GM04503 (cell line): Measurements from ENCODE around the gene STAG2.
A peak's percentile ranks its signal among the peaks of the same experiment; 100 is the strongest.

ENCODE experiments used
- DNase-seq: peaks from one replicate; pipeline ENCODE4 v3.0.0-alpha.2; 2012; ENCODE audit warnings: low read depth

Gene STAG2

DNA sequence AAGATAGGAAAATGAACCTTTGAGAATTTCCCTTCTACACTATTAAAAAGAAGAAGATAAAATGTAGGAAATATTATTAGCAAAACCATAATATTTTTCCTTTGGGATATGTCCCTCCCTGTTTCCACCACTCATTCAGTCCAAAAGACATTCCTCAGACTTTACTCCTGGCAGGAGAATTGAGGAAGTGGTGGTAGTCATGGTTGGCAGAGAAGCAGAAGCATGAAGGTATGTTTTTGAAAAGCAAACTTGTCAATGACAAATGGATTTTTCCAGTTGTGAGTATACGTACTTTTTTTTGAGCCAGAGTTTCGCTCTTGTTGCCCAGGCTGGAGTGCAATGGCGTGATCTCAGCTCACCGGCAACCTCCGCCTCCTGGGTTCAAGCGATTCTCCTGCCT, 13.7 kb downstream of the STAG2 start:
- no peak for DNase-seq

DNA sequence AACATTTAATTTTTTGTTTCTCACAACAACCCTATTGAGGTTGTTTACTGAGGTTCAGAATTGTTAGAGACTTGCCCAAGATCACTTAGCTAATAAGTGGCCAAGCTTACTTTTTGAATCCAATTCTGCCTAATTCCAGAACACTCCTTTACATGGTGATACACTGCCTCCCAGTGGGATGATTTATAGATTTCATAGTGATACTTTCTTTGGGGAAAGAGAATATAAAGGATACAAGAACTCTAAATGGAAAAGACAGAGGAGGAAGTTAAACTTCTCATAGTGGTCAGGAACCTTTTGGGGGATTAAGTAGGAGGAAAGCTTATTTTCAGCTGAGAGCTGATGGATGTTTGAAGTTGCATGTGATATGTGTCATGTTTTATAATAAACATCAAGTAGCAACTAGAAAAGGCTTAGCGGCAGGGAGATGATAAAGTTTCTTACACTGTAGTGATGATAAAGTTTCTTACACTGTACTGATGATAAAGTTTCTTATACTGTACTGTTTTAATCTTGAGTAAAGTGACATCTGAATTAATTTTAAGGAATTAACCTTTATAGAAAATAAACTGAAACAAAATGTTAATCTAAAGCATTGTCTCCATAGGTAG, 15.3 kb downstream of the STAG2 start:
- DNase-seq = no peak

DNA sequence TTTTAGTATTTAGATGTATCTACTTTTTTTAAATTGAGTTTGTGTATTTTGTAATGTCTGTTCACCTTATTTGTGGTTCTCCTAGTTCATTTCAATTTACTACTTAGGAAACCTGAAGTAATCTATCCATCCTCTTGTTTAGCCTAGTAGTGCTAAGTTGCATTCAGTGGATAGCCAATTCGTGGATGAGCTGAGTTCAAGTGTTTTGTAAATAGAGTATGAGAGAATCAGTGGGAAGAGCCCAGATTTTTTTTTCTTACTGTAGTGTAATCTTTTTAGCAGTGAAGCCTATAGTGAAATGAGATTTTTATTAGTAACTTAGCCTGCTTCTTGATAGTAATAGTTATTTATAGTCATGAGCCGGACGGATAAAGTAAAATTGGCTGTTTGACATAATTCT, 21.7 kb downstream of the STAG2 start:
- DNase-seq = no peak

DNA sequence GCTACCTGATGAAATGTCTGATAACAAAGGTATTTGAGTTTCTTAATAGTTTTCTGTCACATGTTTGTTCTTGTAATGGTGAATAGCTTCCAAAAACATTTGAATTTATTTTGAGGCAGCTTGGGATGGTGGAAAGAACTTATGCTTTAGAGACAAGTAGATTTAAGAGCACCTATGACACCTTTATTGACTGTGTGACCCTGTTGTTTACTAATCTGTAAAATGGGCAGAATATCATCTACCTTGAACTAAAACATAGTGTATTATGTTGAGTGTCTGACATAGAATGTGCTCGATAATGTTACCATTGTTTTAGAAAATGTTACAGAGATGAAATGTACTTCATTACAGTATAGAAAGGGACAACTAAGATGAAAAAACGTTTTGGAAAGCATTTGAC, 24.9 kb downstream of the STAG2 start:
- DNase-seq = no peak

DNA sequence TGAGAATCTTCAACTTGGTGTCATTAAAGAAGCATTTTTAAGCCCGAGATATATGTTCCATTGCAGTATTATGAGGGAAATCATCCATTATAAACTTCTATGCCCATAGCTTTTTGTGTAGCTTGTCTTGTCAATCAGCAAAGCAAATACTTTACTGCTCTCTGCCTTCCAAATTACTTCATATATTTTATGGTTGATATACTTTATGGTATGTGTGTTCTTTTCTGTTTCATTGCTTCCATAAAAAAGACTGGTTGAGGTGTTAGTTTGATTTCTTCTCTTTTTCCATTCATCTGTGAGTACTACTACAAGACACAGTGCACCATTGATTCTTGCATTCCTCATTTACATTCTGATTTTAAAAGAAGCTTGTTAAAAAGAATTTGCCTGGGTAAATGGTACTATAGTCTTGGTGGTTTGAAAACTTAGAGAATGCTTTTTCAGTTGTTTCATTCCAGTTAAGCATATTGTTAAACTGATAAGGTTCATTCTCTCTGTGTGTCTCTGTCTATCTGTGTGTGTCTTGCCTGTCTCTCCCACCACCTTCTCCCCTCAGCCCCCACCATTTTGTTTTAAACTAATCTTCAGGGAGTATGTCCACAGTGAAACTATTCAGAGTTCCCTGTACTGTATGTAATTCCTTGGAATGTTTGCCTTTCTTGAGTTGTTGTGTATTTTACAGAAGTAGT, 27.1 kb downstream of the STAG2 start:
- DNase-seq = no peak

DNA sequence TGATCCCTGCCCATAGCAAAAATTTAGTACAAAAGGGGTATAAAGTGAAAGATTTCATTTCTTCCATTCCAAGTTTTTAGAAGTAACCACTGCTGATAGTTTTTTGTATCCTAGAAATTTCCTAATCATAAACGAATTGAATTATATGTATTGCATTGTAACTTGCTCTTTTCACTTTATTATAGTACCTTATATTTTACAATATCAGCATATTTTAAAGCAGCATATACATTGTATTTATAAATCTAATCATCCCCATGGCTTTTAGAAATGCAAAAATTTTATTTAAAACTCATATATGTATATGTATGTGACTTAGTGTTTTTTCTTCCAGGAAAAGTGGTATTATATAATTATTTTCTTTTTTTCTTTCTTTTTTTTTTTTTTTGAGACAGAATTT, 27.7 kb downstream of the STAG2 start:
- no peak for DNase-seq

DNA sequence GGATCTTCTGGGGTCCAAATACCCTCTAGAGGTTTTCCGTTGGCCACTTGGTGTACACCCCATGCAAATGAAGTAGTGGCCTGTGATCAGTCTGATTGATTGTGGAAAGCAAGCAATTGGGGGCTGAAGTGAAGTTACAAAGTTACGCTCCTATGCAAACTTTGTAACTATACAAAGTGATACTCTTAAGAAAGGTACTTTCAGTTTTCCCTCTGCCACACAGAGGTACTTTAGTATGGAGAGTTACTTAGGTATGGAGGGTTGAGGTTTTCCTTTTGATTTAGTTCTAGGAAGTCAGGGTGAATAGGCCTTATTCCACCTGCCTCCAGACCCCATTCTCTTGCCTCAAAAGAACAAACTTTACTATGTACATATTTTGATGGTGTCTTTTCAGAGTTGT, 28.7 kb downstream of the STAG2 start:
- no peak for DNase-seq

DNA sequence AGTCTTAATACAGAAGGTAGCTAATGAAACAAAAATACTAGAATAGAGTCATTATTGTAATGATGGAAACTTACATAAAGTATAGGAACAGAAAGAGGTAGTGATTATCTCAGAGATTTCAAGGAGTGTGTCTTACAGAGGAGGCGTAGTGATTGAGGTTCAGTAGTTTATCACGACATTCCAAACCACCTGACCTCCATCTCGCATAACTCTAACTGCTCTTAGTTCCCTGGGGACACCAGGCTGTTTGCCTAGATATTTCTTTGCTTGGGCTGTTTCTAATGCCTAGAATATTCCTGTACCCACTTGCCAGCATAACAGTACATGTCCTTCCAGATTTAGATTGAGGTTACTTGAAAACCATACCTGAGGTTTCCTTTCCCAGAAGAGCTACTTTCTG, 29.1 kb downstream of the STAG2 start:
- DNase-seq = no peak

DNA sequence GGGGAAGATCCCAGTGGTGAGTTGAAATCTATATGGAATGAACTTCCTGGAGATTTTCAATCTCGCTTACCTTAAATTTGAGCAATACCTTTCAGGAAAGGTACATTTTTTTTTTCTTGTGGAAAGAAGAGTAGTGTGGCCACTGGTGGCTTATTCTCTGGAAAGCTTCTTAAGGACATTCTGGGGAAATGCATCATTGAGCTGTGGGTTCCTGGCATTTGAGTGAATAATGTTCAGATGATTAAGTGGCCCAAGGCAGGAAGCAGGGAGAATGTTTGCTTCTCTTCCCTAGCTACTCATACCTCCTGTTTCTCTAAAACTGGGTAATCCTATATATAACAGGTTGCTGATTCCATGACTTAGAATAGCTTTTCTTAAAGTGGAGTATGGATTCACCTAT, 31.8 kb downstream of the STAG2 start:
- DNase-seq = peak; percentile 24

DNA sequence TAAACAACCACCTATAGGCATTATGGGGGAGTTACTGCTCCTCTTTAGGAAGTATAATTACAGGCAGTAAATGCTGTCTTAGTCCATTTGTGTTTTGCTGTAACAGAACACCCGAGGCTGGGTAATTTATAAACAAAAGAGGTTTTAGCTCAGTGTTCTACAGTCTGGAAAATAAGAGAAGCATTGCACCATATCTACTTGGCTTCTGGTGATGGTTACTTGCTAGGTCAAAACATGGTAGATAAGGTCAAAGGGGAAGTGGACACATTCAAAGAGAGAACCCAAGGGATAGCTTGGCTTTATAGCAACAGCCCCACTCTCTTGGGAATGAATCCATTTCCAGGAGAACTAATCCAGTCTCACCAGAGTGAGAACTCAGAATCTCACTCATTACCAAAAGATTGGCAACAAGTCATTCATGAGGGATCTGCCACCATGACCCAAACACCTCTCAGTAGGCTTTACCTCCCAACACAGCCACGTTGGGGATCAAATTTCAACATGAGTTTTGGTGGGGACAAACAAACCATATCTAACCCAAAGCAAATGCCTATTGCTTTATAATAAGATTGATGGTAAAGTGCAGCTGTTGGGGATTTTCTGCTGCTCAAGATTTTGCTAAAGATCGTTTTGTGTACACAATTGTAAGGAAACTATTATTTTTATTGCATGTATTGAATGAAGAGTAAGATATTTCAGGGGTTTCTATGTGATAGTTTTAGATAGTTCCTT, 32.6 kb downstream of the STAG2 start:
- DNase-seq = no peak

DNA sequence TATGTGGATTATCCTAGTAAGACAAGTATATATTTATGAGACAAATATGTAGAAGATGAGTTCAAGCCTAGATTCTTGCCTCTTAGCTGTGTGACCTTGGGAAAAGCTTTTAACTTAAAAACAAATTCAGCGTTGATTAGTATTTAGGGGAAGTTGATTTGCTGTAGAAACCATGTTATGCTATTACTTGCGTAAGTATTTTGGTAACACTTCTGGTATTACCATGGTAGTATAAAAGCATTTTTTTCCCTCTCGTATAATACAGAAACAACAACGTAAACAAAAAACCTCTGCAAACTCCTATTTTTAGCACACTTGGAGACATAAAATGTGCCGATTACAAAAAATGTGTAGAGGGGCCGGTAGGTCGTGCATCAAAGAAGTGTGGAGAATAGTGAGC, 33.2 kb downstream of the STAG2 start:
- DNase-seq = no peak

DNA sequence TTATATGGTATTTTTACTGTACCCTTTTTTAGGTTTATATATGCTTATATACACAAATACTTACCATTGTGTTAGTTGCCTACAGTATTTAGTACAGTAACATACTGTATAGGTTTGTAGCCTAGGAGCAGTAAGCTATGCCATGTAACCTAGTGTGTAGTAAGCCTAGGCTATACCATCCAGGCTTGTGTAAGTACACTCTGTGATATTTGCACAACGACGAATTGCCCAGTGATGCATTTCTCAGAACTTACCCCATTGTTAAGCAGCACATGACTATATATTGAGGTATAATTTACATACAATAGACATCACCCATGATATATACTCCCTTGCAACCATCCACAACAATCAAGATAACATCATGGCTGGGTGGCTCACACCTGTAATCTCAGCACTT, 40.1 kb downstream of the STAG2 start:
- no peak for DNase-seq

DNA sequence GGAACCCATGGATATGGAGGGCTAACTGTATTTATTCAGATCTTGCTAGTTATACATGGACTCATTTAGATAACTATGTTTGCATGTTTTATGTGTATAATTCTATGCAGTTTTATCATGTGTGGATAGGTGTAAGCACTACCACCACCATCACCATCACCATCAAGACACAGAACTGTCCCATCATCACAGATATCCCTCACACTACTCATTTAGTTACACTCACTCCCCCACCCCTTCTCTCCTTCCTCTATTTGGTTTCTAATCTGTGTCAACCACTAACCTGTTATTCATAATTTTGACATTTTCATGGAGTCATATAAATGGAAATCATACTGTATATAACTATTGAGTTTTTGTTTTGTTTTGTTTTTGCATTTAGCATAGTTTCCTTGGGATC, 43.7 kb downstream of the STAG2 start:
- no peak for DNase-seq

DNA sequence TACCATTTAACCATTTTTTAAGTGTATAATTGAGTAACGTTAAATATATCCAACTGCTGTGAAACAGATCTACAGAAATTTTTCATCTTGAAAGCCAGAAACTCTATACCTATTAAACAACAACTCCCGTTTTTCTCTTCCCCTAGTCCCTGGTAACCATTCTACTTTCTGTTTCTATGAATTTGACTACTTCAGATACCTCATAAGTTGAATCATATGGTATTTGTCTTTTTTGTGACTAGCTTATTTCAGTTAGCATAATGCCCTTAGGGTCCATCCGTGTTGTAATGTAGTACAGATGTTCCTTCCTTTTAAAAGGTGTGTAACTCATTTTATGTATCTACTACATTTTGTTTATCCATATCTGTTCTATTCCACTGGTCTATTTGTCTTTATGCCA, 48.7 kb downstream of the STAG2 start:
- no peak for DNase-seq

DNA sequence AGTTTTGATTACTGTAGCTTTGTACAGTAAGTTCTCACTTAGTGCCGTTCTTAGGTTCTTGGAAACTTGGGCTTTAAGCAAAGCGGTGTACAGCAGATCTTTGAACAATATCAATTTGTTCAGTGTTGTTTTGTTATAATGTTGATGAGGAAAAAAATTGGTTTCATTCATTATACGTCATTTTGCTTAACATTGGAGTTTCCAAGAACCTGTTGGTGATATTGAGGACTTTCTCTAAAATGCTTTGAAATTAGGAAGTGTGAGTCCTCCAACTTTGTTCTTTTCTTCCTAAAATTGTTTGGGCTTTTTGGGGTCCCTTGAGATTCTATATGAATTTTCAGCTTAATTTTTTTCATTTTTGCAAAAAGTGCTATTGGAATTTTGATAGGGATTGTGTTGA, 49.1 kb downstream of the STAG2 start:
- no peak for DNase-seq

DNA sequence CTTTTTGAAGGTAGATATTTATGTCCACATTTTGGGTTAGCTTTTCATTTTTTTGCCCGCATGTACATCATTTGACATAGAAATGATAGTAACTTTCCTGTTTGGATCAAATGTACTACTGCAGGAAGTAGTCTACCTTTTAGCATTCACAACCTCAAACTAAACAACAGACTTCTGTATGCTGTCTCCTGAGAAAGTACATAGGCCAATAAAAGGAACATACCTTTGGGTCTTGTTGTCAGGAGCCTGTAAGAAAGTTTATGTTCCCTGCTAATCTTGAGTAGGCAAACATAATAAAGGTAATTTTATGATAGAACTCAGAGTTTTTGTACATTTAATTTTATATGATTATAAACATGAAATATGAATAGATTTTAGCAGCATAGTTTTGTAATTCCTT, 54.2 kb downstream of the STAG2 start:
- DNase-seq = no peak

DNA sequence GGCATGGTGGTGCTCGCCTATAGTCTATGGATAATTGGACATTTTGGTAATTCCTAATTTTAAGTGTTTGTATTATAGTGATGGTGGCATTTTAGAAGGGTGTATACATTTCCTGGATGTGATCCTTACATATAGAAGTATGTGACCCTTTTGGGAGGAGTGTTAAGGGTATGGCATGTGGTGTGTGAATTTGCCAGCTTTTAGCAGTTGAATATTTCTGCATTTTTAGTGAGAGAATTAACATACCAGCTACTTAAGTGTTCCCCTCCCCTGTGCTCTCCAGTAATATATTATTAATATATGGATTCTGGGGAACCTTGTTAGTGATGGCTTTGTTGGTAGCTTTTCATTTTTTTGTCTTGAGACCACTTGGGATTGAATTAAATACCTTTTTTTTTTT, 55.3 kb downstream of the STAG2 start:
- DNase-seq = no peak

DNA sequence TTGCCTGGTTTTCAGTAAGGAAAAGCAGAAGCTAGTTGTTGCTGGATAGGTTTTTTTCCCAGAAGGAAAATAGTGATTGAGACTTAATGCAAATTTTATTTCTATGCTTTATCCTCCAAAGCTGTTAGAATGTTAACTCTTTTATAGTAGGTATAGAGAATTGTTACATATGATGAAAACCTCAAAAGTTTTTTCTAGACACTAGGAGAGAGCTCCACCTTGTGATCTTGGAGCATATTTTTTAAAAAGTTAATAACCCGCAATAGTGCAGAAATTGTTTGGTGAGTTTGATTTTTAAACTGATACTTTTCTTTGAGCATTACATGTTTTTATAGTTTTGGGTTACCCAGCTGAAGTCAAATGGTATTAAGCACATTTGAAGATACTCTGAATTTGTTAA, 56.5 kb downstream of the STAG2 start:
- no peak for DNase-seq

DNA sequence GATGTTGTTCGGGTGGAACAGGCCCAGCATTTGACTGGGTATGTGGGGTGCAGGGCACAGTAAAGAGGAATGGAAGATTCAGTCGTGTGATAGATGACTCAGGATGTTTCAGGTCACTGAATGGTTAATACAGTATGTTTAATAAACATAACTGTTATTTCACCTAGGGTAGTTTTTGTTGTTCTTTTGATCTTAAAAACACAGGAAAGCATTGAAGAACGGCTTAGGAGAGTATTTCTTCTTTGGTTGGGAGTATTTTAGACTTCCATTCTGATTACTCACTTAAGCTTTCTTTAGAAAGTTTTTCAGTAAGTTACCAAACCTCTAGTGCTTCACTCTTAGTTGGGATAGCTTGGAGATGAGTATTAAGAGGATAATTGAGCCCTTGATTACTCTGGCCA, 62.3 kb downstream of the STAG2 start:
- DNase-seq = peak; percentile 18

DNA sequence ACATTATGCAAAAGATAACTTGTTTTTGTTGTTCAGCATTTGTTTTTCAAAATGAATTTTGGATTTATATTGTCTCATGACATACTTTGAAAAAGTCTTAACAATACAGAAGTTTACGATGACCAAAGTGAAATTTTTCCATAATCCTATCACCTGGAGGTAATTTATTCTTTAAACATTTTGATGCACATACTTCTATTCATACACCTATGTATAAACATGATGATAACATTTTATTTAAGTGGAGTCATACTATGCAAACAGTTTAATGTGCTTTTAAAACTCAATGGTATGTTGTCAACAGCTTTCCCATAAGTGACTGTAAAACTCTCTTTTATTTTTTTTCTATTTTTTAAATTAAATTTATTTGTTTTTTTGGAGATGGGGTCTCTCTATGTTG, 65.0 kb downstream of the STAG2 start:
- DNase-seq = no peak

DNA sequence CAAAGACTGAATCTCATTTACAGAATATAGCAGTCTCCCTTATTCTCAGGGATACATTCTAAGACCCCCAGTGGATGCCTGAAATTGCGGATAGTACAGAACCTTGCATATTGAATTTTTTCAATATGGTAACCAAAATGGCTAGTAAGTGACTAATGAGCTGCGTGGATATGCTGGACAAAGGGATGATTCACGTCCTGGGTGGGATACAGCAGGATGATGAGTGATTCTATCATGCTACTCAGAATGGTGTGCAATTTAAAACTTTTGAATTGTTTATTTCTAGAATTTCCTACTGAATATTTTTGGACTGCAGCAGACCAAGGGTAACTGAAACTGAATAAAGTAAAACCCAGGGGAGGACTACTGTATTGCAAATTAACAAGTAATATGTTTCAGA, 66.7 kb downstream of the STAG2 start:
- no peak for DNase-seq

DNA sequence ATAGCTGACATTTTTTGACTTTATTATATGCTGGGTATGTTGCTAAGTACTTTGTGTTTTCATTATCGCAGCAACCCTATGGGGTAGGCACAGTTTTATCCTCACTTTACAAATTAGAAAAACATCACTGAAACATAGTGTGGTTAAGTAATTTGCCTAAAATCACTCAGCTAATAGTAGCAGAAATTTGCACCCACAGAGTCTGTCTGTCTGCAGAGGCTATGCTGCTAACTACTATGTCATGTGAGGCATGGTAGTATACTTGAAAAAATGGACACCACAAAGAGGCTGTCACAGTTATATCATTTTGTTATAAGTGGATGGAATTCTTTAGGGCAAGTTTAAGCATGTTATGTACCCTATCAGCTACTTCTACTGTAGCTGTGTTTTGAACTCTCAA, 69.0 kb downstream of the STAG2 start:
- no peak for DNase-seq

DNA sequence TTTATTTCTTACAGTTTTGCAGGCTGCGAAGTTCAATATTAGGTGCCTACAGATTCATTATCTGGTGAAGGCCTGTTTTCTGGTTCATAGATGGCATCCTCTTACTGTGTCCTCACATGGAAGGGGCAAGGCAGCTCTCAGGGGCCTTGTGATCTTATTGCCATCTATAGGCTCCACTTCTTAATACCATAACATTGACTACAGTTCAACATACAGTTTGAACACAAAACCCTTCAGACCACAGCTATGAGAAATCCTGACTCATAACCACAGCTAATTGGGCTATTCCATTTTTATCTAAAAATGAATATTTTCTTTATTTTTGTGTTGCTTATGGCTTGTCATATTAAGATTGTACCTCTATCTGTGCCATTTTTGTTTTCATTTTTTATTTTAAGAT, 72.3 kb downstream of the STAG2 start:
- no peak for DNase-seq

DNA sequence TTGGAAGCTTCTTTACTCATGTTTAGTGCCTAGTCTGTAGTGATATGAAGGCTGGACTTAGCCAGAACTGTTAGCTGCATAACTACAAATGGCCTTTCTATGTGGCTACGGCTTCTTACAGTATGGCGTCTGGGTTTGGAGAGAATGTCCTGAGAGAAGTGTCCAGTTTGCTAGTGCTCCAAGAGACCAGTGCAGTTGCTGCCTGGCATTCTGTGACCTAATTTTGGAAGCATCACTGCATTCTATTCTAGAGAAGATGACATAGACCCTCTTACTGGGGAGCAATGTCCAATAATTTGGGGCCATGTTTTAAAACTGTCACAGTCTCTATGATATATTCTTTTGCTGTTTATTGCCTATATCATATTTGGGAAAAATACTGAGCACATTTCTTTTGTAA, 74.2 kb downstream of the STAG2 start:
- DNase-seq = no peak
